HCT116 (cell line): Measurements from ENCODE around the gene HMBS. TPM values are rescaled to one million over a fixed set of nuclear protein-coding genes. Genes with fewer than 3 reads are reported as not detected.

Experiments
- ATAC-seq: fragments of 200-7000 bp; cut with Tn5 transposase; 2 replicates; pipeline ENCODE4 v1.9.1; 2020; ENCODE audit warnings: mild to moderate bottlenecking, moderate library complexity
- BruUV-seq: library from RNA; stranded (reverse); fragments of 400-500 nt; replicated peaks from 2 replicates; lab custom pipeline; 2021; lab: Mats Ljungman, UMichigan
- CTCF ChIA-PET: fragments of 300-600 bp; sonication (Branson Sonifier 250); formaldehyde crosslinking; loops from one replicate; lab custom pipeline; 2021; ENCODE audit warnings: antibody characterized with exemption; lab: Charles Lee
- POLR2A ChIA-PET: fragments of 300-600, 350-600 bp; sonication (Branson Sonifier 250); formaldehyde crosslinking; loops from one replicate; lab custom pipeline; 2021; ENCODE audit warnings: antibody characterized with exemption; lab: Charles Lee
- RAD21 ChIA-PET, 2 experiments: fragments of 300-600 bp; sonication (Branson Sonifier 250); formaldehyde crosslinking; loops; one replicate each; lab custom pipeline; 2023; ENCODE audit warnings: low total read pairs in 2 of 2; ENCODE audit not compliant: uncharacterized antibody in 2 of 2, unreplicated experiment in 2 of 2, low non-redundant PET in 1 of 2; lab: Charles Lee
- DNase-seq: peaks from one replicate; pipeline ENCODE4 v3.0.0-alpha.2; 2010; ENCODE audit warnings: low read depth, low spot score
- H2AFZ ChIP-seq: fragments of 200-600 bp; shearing (Covaris generic), sonication (generic); 2 replicates; pipeline ENCODE4 v1.6.1; 2017; ENCODE audit warnings: low read depth, mixed run types, mixed read lengths, antibody characterized with exemption, low read length; ENCODE audit not compliant: poor library complexity, severe bottlenecking
- H3K27ac ChIP-seq: 2 replicates; pipeline ENCODE4 v1.5.1; 2012; ENCODE audit warnings: low read depth, low read length
- H3K27me3 ChIP-seq: fragments of 200-600 bp; sonication (generic); 2 replicates; pipeline ENCODE4 v1.6.1; 2016; ENCODE audit warnings: mixed run types, low read length, mixed read lengths; ENCODE audit not compliant: insufficient read depth
- H3K36me3 ChIP-seq, 2 experiments: fragments of 200-500 bp in 1 of 2; fragments of 200-600 bp in 1 of 2; sonication (Bioruptor generic) in 1 of 2; sonication (generic) in 1 of 2; 2 replicates each; pipeline versions ENCODE4 v1.5.1 to v1.6.1; 2014 to 2016; ENCODE audit warnings: low read length in 2 of 2, inconsistent platforms in 1 of 2, mixed read lengths in 1 of 2, mixed run types in 1 of 2; ENCODE audit not compliant: insufficient read depth in 2 of 2, control insufficient read depth in 1 of 2
- H3K4me1 ChIP-seq, 2 experiments: fragments of 200-600 bp in 1 of 2; sonication (generic) in 1 of 2; 2 replicates each; pipeline versions ENCODE4 v1.5.1 to v1.6.1; 2012 to 2017; ENCODE audit warnings: low read length in 2 of 2, inconsistent platforms in 1 of 2, mild to moderate bottlenecking in 1 of 2, mixed read lengths in 1 of 2, mixed run types in 1 of 2, moderate library complexity in 1 of 2; ENCODE audit not compliant: insufficient read depth in 2 of 2, control insufficient read depth in 1 of 2
- H3K4me2 ChIP-seq: fragments of 200-600 bp; sonication (generic); 2 replicates; pipeline ENCODE4 v1.6.1; 2017; ENCODE audit warnings: mixed run types, low read length, mixed read lengths
- H3K4me3 ChIP-seq, 2 experiments: fragments of 200-600 bp in 1 of 2; sonication (generic) in 1 of 2; replicated peaks in 1 of 2; 2 replicates each; pipeline ENCODE4 v1.5.1; 2011 to 2016; ENCODE audit warnings: low read length in 2 of 2, control low read depth in 1 of 2, low read depth in 1 of 2, mild to moderate bottlenecking in 1 of 2, mixed read lengths in 1 of 2, mixed run types in 1 of 2
- H3K79me2 ChIP-seq: fragments of 200-600 bp; sonication (generic); 2 replicates; pipeline ENCODE4 v1.6.1; 2017; ENCODE audit warnings: mild to moderate bottlenecking, mixed run types, low read length, moderate library complexity, mixed read lengths; ENCODE audit not compliant: insufficient read depth
- H3K9ac ChIP-seq: fragments of 200-600 bp; sonication (generic); 2 replicates; pipeline ENCODE4 v1.6.1; 2016; ENCODE audit warnings: low read length, mixed read lengths
- H3K9me2 ChIP-seq: fragments of 200-600 bp; sonication (generic), shearing (Covaris generic); 2 replicates; pipeline ENCODE4 v1.6.1; 2017; ENCODE audit warnings: mixed run types, mild to moderate bottlenecking, moderate library complexity; ENCODE audit not compliant: insufficient read depth
- H3K9me3 ChIP-seq, 2 experiments: fragments of 200-500 bp in 1 of 2; fragments of 200-600 bp in 1 of 2; sonication (Bioruptor generic) in 1 of 2; sonication (generic) in 1 of 2; 2 replicates each; pipeline ENCODE4 v1.6.1; 2014 to 2017; ENCODE audit warnings: low read length in 2 of 2, mixed read lengths in 2 of 2, inconsistent platforms in 1 of 2, low read depth in 1 of 2, mild to moderate bottlenecking in 1 of 2, mixed run types in 1 of 2, moderate library complexity in 1 of 2; ENCODE audit not compliant: control insufficient read depth in 1 of 2, insufficient read depth in 1 of 2
- H4K20me1 ChIP-seq: fragments of 200-600 bp; sonication (generic), shearing (Covaris generic); 2 replicates; pipeline ENCODE4 v1.6.1; 2017; ENCODE audit warnings: mixed run types, mild to moderate bottlenecking, moderate library complexity; ENCODE audit not compliant: insufficient read depth
- ELF1 ChIP-seq: IDR thresholded peaks from 2 replicates; pipeline ENCODE4 v1.6.1; 2012; ENCODE audit warnings: low read depth, borderline replicate concordance
- EZH2 ChIP-seq: fragments of 200-600 bp; sonication (generic); IDR thresholded peaks from 2 replicates; pipeline ENCODE4 v1.6.1; 2017; ENCODE audit warnings: antibody characterized with exemption, mixed run types
- FOSL1 ChIP-seq: IDR thresholded peaks from 2 replicates; pipeline ENCODE4 v1.6.1; 2012; ENCODE audit warnings: low read depth
- JUND ChIP-seq: IDR thresholded peaks from 2 replicates; pipeline ENCODE4 v1.6.1; 2012
- POLR2AphosphoS5 ChIP-seq: IDR thresholded peaks from 2 replicates; pipeline ENCODE4 v1.6.1; 2011; ENCODE audit warnings: mild to moderate bottlenecking, low read depth, low read length, moderate library complexity
- SIN3A ChIP-seq: IDR thresholded peaks from 2 replicates; pipeline ENCODE4 v1.6.1; 2012; ENCODE audit warnings: low read depth
- YY1 ChIP-seq: IDR thresholded peaks from 2 replicates; pipeline ENCODE4 v1.6.1; 2011; ENCODE audit warnings: low read length, low read depth, moderate library complexity, mild to moderate bottlenecking; ENCODE audit not compliant: insufficient replicate concordance; ENCODE audit errors: extremely low read depth
- ZNF274 ChIP-seq: fragments of 200-500 bp; sonication (Bioruptor generic); IDR thresholded peaks from 2 replicates; pipeline ENCODE4 v1.6.1; 2014; ENCODE audit warnings: mild to moderate bottlenecking, low read depth, low read length, inconsistent platforms
- intact Hi-C: fragments of 100-400 bp; cut with micrococcal nuclease; formaldehyde crosslinking; loops from 2 replicates; pipeline ENCODE4 v1.10.0; 2022
- total RNA-seq: library from RNA; stranded (reverse); gene quantifications from one replicate; pipeline ENCODE4 v1.2.1, GENCODE V29; 2021; ENCODE audit not compliant: unreplicated experiment
- TF ChIP-seq, protein P1 (sequence below): IDR thresholded peaks from 2 replicates; pipeline ENCODE4 v1.6.1; 2011; ENCODE audit warnings: mild to moderate bottlenecking, low read length, moderate library complexity; ENCODE audit not compliant: insufficient replicate concordance; ENCODE audit errors: extremely low read depth

HMBS gene
- total RNA-seq, 1 experiment from 2014 or later = 69.0 TPM

GRCh38 chr11:119041821-119042514, 42.7 kb upstream of the HMBS start:
- DNase-seq (no peak), ATAC-seq (no peak)
- no peak for TF ChIP-seq EZH2
- no peak for TF ChIP-seq POLR2AphosphoS5
- TF ChIP-seq ELF1 = no peak
- TF ChIP-seq, protein P1, sequence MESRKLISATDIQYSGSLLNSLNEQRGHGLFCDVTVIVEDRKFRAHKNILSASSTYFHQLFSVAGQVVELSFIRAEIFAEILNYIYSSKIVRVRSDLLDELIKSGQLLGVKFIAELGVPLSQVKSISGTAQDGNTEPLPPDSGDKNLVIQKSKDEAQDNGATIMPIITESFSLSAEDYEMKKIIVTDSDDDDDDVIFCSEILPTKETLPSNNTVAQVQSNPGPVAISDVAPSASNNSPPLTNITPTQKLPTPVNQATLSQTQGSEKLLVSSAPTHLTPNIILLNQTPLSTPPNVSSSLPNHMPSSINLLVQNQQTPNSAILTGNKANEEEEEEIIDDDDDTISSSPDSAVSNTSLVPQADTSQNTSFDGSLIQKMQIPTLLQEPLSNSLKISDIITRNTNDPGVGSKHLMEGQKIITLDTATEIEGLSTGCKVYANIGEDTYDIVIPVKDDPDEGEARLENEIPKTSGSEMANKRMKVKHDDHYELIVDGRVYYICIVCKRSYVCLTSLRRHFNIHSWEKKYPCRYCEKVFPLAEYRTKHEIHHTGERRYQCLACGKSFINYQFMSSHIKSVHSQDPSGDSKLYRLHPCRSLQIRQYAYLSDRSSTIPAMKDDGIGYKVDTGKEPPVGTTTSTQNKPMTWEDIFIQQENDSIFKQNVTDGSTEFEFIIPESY = no peak
- no peak for TF ChIP-seq ZNF274
- TF ChIP-seq FOSL1 = no peak
- no peak for TF ChIP-seq SIN3A
- no peak for TF ChIP-seq JUND
- no peak for TF ChIP-seq YY1
- no peaks in the 10 kb centered on the region for H3K9me2 ChIP-seq
- no peaks in the 10 kb centered on the region for H3K79me2 ChIP-seq
- H3K4me3 ChIP-seq = no peak overlapping the region
- intact Hi-C loops = no loop called here
- ChIA-PET POLR2A (interaction anchor here (0.7 kb wide), 1 partner anchor 9 kb away, joined by 3 read pairs; no protein-coding TSS in a partner anchor), RAD21 (no interaction called here), CTCF (interaction anchor here (1.2 kb wide), 1 partner anchor 10 kb away, joined by 3 read pairs; no protein-coding TSS in a partner anchor)
- H3K36me3 ChIP-seq = peaks cover 6 to 14% of the 10 kb centered on the region in 2 experiments
- H3K4me1 ChIP-seq = no peaks in the 10 kb centered on the region
- H4K20me1 ChIP-seq = no peaks in the 10 kb centered on the region
- H2AFZ ChIP-seq = no peak overlapping the region
- no peaks in the 10 kb centered on the region for H3K9me3 ChIP-seq
- no peak overlapping the region for H3K9ac ChIP-seq
- H3K27ac ChIP-seq = no peak overlapping the region
- no TSS peak for BruUV-seq
- H3K27me3 ChIP-seq = no peaks in the 10 kb centered on the region
- H3K4me2 ChIP-seq = no peak overlapping the region
